CD14-positive monocyte (primary cell): ENCODE data around the gene SH3RF1. TPM values are rescaled to one million over a fixed set of nuclear protein-coding genes. Genes with fewer than 3 reads are reported as not detected.
A peak's percentile ranks its signal among the peaks of the same experiment; 100 is the strongest.

Experiments used
- DNase-seq, 3 donors: peaks; one replicate each; pipeline ENCODE4 v3.0.0-alpha.2; 2011 to 2022
- H2AFZ ChIP-seq: 2 replicates; pipeline ENCODE4 v1.6.0; 2012; ENCODE audit warnings: mild to moderate bottlenecking, low read depth, low read length, inconsistent platforms; ENCODE audit not compliant: insufficient read depth, poor library complexity, severe bottlenecking
- H3K27ac ChIP-seq, 2 donors: 1 replicate in 1 of 2; 2 replicates in 1 of 2; pipeline ENCODE4 v1.5.1; 2012 to 2013; ENCODE audit warnings: low read length in 2 of 2, control low read depth in 1 of 2, inconsistent platforms in 1 of 2, low read depth in 1 of 2, mild to moderate bottlenecking in 1 of 2
- H3K27me3 ChIP-seq, 2 donors: one replicate each; pipeline versions ENCODE4 v1.6.0 to v1.6.1; 2011 to 2013; ENCODE audit warnings: low read length in 2 of 2; ENCODE audit not compliant: control insufficient read depth in 2 of 2, insufficient read depth in 2 of 2
- H3K36me3 ChIP-seq, 2 donors: replicated peaks in 1 of 2; 1 replicate in 1 of 2; 2 replicates in 1 of 2; pipeline versions ENCODE4 v1.5.1 to v1.6.1; 2012 to 2013; ENCODE audit warnings: low read length in 2 of 2, control low read depth in 1 of 2, inconsistent platforms in 1 of 2, mild to moderate bottlenecking in 1 of 2; ENCODE audit not compliant: insufficient read depth in 2 of 2, control insufficient read depth in 1 of 2
- H3K4me1 ChIP-seq, 2 donors: 1 replicate in 1 of 2; 2 replicates in 1 of 2; pipeline versions ENCODE4 v1.5.1 to v1.6.1; 2012 to 2013; ENCODE audit warnings: low read length in 2 of 2, control low read depth in 1 of 2, inconsistent platforms in 1 of 2, mild to moderate bottlenecking in 1 of 2, moderate library complexity in 1 of 2; ENCODE audit not compliant: insufficient read depth in 2 of 2, control insufficient read depth in 1 of 2
- H3K4me2 ChIP-seq: replicated peaks from 2 replicates; pipeline ENCODE3; 2012; ENCODE audit warnings: low read length, moderate library complexity, mild to moderate bottlenecking; ENCODE audit not compliant: poor library complexity, severe bottlenecking; ENCODE audit errors: extremely low read depth
- H3K4me3 ChIP-seq, 3 experiments: fragments of 200-600 bp in 1 of 3; sonication (generic) in 1 of 3; replicated peaks in 1 of 3; 1 replicate in 2 of 3; 2 replicates in 1 of 3; pipeline ENCODE4 v1.5.1; 2011 to 2013; ENCODE audit warnings: low read length in 3 of 3, mild to moderate bottlenecking in 3 of 3, control low read depth in 2 of 3, low read depth in 2 of 3, inconsistent platforms in 1 of 3, moderate library complexity in 1 of 3
- H3K79me2 ChIP-seq: 2 replicates; pipeline ENCODE4 v1.6.0; 2012; ENCODE audit warnings: mild to moderate bottlenecking, control low read depth, inconsistent platforms, low read length, moderate library complexity; ENCODE audit not compliant: insufficient read depth
- H3K9ac ChIP-seq: 2 replicates; pipeline ENCODE4 v1.6.0; 2017; ENCODE audit warnings: low read length, mild to moderate bottlenecking; ENCODE audit not compliant: insufficient read depth, poor library complexity, severe bottlenecking
- H3K9me3 ChIP-seq, 2 donors: replicated peaks in 1 of 2; 1 replicate in 1 of 2; 2 replicates in 1 of 2; pipeline versions ENCODE4 v1.5.1 to v1.6.1; 2012 to 2013; ENCODE audit warnings: low read length in 2 of 2, control low read depth in 1 of 2; ENCODE audit not compliant: control insufficient read depth in 1 of 2, insufficient read depth in 1 of 2
- H4K20me1 ChIP-seq: 2 replicates; pipeline ENCODE4 v1.6.0; 2012; ENCODE audit warnings: mild to moderate bottlenecking, low read length, control low read depth, moderate library complexity; ENCODE audit not compliant: insufficient read depth
- H3K27ac Mint-ChIP-seq, 7 donors: one replicate each; pipeline ENCODE4 v1.8.0; 2020; ENCODE audit warnings: mild to moderate bottlenecking in 7 of 7, mixed read lengths in 7 of 7, moderate library complexity in 6 of 7, inconsistent platforms in 2 of 7
- H3K27me3 Mint-ChIP-seq, 3 donors: one replicate each; pipeline ENCODE4 v1.8.0; 2021 to 2022; ENCODE audit warnings: low read depth in 3 of 3, mild to moderate bottlenecking in 3 of 3, mixed read lengths in 3 of 3, moderate library complexity in 3 of 3, inconsistent platforms in 1 of 3
- H3K36me3 Mint-ChIP-seq, 2 donors: one replicate each; pipeline ENCODE4 v1.8.0; 2020; ENCODE audit warnings: mixed read lengths in 2 of 2, inconsistent platforms in 1 of 2, mild to moderate bottlenecking in 1 of 2
- H3K4me1 Mint-ChIP-seq: one replicate; pipeline ENCODE4 v1.8.0; 2020; ENCODE audit warnings: mild to moderate bottlenecking, mixed read lengths
- H3K4me3 Mint-ChIP-seq, 2 donors: one replicate each; pipeline ENCODE4 v1.8.0; 2020; ENCODE audit warnings: mild to moderate bottlenecking in 2 of 2, mixed read lengths in 2 of 2, moderate library complexity in 1 of 2
- H3K9me3 Mint-ChIP-seq, 7 donors: one replicate each; pipeline ENCODE4 v1.8.0; 2020 to 2022; ENCODE audit warnings: mixed read lengths in 7 of 7, mild to moderate bottlenecking in 6 of 7, moderate library complexity in 6 of 7, inconsistent platforms in 2 of 7
- WGBS: methylation state at CpG from one replicate; pipeline ENCODE4 v1.1.5; 2013; ENCODE audit warnings: missing lambda C conversion rate; ENCODE audit not compliant: insufficient coverage; 5-methylcytosine and 5-hydroxymethylcytosine counted together
- intact Hi-C, 2 donors: fragments of 100-400 bp; cut with micrococcal nuclease; formaldehyde crosslinking; loops; one replicate each; pipeline versions ENCODE4 v1.15.0 to v1.15.1; 2023
- polyA plus RNA-seq, 3 donors: library from polyadenylated mRNA; depleted of rRNA in 1 of 3; unstranded in 2 of 3; stranded (reverse) in 1 of 3; fragments of 300-500 nt in 2 of 3; fragments of >200 nt in 1 of 3; fragmentation: Illumina TruSeq in 2 of 3; gene quantifications; 1 replicate in 2 of 3; 2 replicates in 1 of 3; pipeline ENCODE4 v1.2.3, GENCODE V29; 2012 to 2021
- TF ChIP-seq, protein P1 (sequence below): fragments of 200-600 bp; IDR thresholded peaks from one replicate; pipeline ENCODE4 v1.8.0; 2022; ENCODE audit warnings: antibody characterized with exemption, mild to moderate bottlenecking

SH3RF1 gene
- polyA plus RNA-seq, 3 donors: 3.1 to 4.7 (median 4.4) TPM

DNA sequence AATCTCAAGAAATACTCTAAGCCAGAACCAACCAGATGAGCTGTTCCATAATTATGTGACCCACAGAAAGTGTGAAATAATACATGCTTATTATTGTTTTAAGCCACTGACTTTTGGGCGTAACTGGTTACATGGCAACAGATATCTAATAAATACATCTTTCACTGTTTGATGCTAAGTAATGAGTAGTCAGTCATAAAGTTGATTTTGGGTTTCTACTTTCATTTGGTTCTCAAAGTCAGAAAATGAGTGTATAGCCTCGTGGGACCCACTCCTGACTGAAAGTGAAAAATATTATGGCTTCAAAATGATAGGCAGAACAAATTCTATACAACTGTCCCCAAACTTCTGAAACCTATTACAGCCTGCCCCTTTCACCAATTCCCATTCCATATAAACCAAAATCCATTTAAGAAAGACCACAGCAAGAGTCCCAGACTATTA is 172.7 kb downstream of the SH3RF1 start:
- DNase-seq: no peak
- Histone ChIP-seq H3K79me2 (peaks cover 4% of the 10 kb centered on the region), H3K27ac (peak overlapping the region in 1 of 2 donors; percentile 84), H2AFZ (peak overlapping the region; percentile 25), H3K27me3 (no peaks in the 10 kb centered on the region), H3K9me3 (no peaks in the 10 kb centered on the region), H4K20me1 (no peaks in the 10 kb centered on the region), H3K4me2 (peak overlapping the region; percentile 53), H3K36me3 (peaks cover 6 to 40% of the 10 kb centered on the region in 2 donors), H3K4me1 (peaks cover 22 to 24% of the 10 kb centered on the region in 2 donors), H3K9ac (no peak overlapping the region), H3K4me3 (peak overlapping the region in 1 of 3 experiments; percentile 26)
- intact Hi-C loops: no loop called here
- H3K36me3 Mint-ChIP-seq: peaks cover 42 to 48% of the 10 kb centered on the region in 2 donors
- H3K4me3 Mint-ChIP-seq: peak overlapping the region in 1 of 2 donors; percentile 33
- peaks cover 41% of the 10 kb centered on the region for H3K4me1 Mint-ChIP-seq
- peak overlapping the region; percentile 66 to 94 (median 89) for H3K27ac Mint-ChIP-seq
- WGBS: no CpG with 5 or more reads among the region's 2 CpGs
- TF ChIP-seq, protein P1, sequence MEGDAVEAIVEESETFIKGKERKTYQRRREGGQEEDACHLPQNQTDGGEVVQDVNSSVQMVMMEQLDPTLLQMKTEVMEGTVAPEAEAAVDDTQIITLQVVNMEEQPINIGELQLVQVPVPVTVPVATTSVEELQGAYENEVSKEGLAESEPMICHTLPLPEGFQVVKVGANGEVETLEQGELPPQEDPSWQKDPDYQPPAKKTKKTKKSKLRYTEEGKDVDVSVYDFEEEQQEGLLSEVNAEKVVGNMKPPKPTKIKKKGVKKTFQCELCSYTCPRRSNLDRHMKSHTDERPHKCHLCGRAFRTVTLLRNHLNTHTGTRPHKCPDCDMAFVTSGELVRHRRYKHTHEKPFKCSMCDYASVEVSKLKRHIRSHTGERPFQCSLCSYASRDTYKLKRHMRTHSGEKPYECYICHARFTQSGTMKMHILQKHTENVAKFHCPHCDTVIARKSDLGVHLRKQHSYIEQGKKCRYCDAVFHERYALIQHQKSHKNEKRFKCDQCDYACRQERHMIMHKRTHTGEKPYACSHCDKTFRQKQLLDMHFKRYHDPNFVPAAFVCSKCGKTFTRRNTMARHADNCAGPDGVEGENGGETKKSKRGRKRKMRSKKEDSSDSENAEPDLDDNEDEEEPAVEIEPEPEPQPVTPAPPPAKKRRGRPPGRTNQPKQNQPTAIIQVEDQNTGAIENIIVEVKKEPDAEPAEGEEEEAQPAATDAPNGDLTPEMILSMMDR: no peak
- H3K27me3 Mint-ChIP-seq: no peaks in the 10 kb centered on the region
- H3K9me3 Mint-ChIP-seq: peaks cover 0 to 4% (median 0%) of the 10 kb centered on the region in 7 donors

DNA sequence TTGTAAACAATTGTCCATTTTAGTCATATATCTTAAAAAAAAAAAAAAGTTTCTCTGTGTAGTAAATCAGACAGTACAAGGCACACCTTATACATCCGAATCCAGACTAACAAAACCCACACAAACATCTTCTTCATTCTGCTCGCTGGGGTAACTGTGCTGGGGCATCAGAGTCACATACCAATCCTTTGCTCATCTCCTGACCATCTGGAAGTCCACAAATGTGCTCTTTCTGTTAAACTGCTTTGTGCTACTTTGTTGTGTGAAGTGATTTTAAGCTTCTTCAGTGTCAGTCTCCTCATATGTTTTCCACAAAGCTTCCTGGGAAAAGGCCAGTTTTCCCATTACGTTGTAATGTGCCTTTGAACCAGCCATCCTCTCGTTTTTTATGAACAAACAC is 174.5 kb downstream of the SH3RF1 start:
- 100% methylated on average over 2 of the region's 4 CpGs for WGBS
- Mint-ChIP-seq H3K27me3 (no peaks in the 10 kb centered on the region), H3K9me3 (peaks cover 2 to 14% (median 10%) of the 10 kb centered on the region in 7 donors), H3K4me1 (peaks cover 32% of the 10 kb centered on the region), H3K4me3 (no peak overlapping the region), H3K27ac (no peak overlapping the region), H3K36me3 (peaks cover 38 to 50% of the 10 kb centered on the region in 2 donors)
- TF ChIP-seq, protein P1: no peak
- no peak for DNase-seq
- Histone ChIP-seq H3K36me3 (peaks cover 6 to 47% of the 10 kb centered on the region in 2 donors), H2AFZ (no peak overlapping the region), H3K9me3 (peaks cover 5 to 10% of the 10 kb centered on the region in 2 donors), H4K20me1 (no peaks in the 10 kb centered on the region), H3K4me3 (no peak overlapping the region), H3K79me2 (peaks cover 4% of the 10 kb centered on the region), H3K27me3 (no peaks in the 10 kb centered on the region), H3K27ac (no peak overlapping the region), H3K4me2 (no peak overlapping the region), H3K4me1 (peaks cover 22 to 24% of the 10 kb centered on the region in 2 donors), H3K9ac (no peak overlapping the region)
- intact Hi-C loops: no loop called here
